Activated CD8-positive, alpha-beta T cell treated with anti-CD3 and anti-CD28 coated beads for 36 hours (primary cell): ENCODE data around the gene ATP1A4. TPM values are rescaled to one million over a fixed set of nuclear protein-coding genes. Genes with fewer than 3 reads are reported as not detected.

ENCODE experiments used
- ATAC-seq: fragments of 200-7000 bp; cut with Tn5 transposase; one replicate; pipeline ENCODE4 v1.10.0; 2021; ENCODE audit warnings: mild to moderate bottlenecking, moderate library complexity
- CTCF ChIA-PET: fragments of 350-600 bp; sonication (Branson Sonifier 250); formaldehyde crosslinking; loops from one replicate; lab custom pipeline; 2021; ENCODE audit warnings: antibody characterized with exemption; lab: Charles Lee
- POLR2A ChIA-PET: fragments of 350-600 bp; sonication (Branson Sonifier 250); formaldehyde crosslinking; loops from one replicate; lab custom pipeline; 2021; ENCODE audit warnings: antibody characterized with exemption; lab: Charles Lee
- DNase-seq: peaks from one replicate; pipeline ENCODE4 v3.0.0-alpha.2; 2020
- H3K27ac Mint-ChIP-seq: one replicate; pipeline ENCODE4 v1.8.0; 2021; ENCODE audit warnings: mild to moderate bottlenecking, mixed read lengths
- H3K27me3 Mint-ChIP-seq: one replicate; pipeline ENCODE4 v1.8.0; 2021; ENCODE audit warnings: mixed read lengths
- H3K36me3 Mint-ChIP-seq: one replicate; pipeline ENCODE4 v1.8.0; 2021; ENCODE audit warnings: low read depth, mixed read lengths
- H3K4me1 Mint-ChIP-seq: one replicate; pipeline ENCODE4 v1.8.0; 2021; ENCODE audit warnings: low read depth, mixed read lengths
- H3K4me3 Mint-ChIP-seq: one replicate; pipeline ENCODE4 v1.8.0; 2021; ENCODE audit warnings: mild to moderate bottlenecking, moderate library complexity, mixed read lengths
- H3K9me3 Mint-ChIP-seq: one replicate; pipeline ENCODE4 v1.8.0; 2021; ENCODE audit warnings: mixed read lengths
- CTCF ChIP-seq: fragments of 200-600 bp; IDR thresholded peaks from one replicate; pipeline ENCODE4 v1.8.0; 2022; ENCODE audit warnings: antibody characterized with exemption, mild to moderate bottlenecking
- intact Hi-C: fragments of 100-400 bp; cut with micrococcal nuclease; formaldehyde crosslinking; loops from one replicate; pipeline ENCODE4 v1.10.0; 2022
- total RNA-seq, 2 experiments: library from RNA; stranded (reverse); gene quantifications; one replicate each; pipeline ENCODE4 v1.2.3, GENCODE V29; 2021

Gene ATP1A4
- total RNA-seq, 2 experiments from 2014 or later = not detected

GRCh38 chr1:160146107-160146506, 5.3 kb upstream of the ATP1A4 start:
- POLR2A ChIA-PET = no interaction called here
- Mint-ChIP-seq H3K9me3 (no peaks in the 10 kb centered on the region), H3K36me3 (no peaks in the 10 kb centered on the region), H3K4me1 (no peaks in the 10 kb centered on the region), H3K4me3 (no peak overlapping the region), H3K27me3 (peaks cover 8% of the 10 kb centered on the region), H3K27ac (no peak overlapping the region)
- DNase-seq (no peak), ATAC-seq (no peak)
- intact Hi-C loops = no loop called here
- no peak for TF ChIP-seq CTCF
- CTCF ChIA-PET = no interaction called here

- H3K27ac Mint-ChIP-seq = no peak overlapping the region
- intact Hi-C loops = no loop called here
- ChIA-PET POLR2A (no interaction called here), CTCF (interaction anchor here (1.3 to 2.0 kb wide), 6 partner anchors 38 to 143 kb away, joined by 3 to 5 read pairs (median 4); no protein-coding TSS in a partner anchor)
- H3K4me1 Mint-ChIP-seq = no peaks in the 10 kb centered on the region
- DNase-seq (no peak), ATAC-seq (no peak)
- H3K4me3 Mint-ChIP-seq = no peak overlapping the region
- no peak for TF ChIP-seq CTCF
- no peaks in the 10 kb centered on the region for H3K36me3 Mint-ChIP-seq
- peaks cover 4% of the 10 kb centered on the region for H3K27me3 Mint-ChIP-seq
- H3K9me3 Mint-ChIP-seq = no peaks in the 10 kb centered on the region
These were observed 3.3 kb upstream of the ATP1A4 start for GRCh38 chr1:160148121-160148520.

GRCh38 chr1:160149233-160149632, 2.2 kb upstream of the ATP1A4 start:
- Mint-ChIP-seq H3K27ac (no peak overlapping the region), H3K4me3 (no peak overlapping the region), H3K27me3 (peaks cover 4% of the 10 kb centered on the region), H3K9me3 (no peaks in the 10 kb centered on the region), H3K4me1 (no peaks in the 10 kb centered on the region), H3K36me3 (no peaks in the 10 kb centered on the region)
- CTCF ChIA-PET = interaction anchor here (1.4 to 2.5 kb wide), 5 partner anchors 40 to 142 kb away, joined by 3 to 8 read pairs (median 3); no protein-coding TSS in a partner anchor
- POLR2A ChIA-PET = no interaction called here
- ATAC-seq = no peak
- DNase-seq = no peak
- no peak for TF ChIP-seq CTCF
- intact Hi-C loops = no loop called here

GRCh38 chr1:160149716-160150115, 1.7 kb upstream of the ATP1A4 start:
- ATAC-seq (no peak), DNase-seq (no peak)
- no peaks in the 10 kb centered on the region for H3K36me3 Mint-ChIP-seq
- ChIA-PET CTCF (interaction anchor here (1.4 to 2.5 kb wide), 4 partner anchors 40 to 142 kb away, joined by 3 to 8 read pairs (median 4); no protein-coding TSS in a partner anchor), POLR2A (no interaction called here)
- H3K4me3 Mint-ChIP-seq = no peak overlapping the region
- H3K4me1 Mint-ChIP-seq = no peaks in the 10 kb centered on the region
- H3K27me3 Mint-ChIP-seq = no peaks in the 10 kb centered on the region
- intact Hi-C loops = no loop called here
- TF ChIP-seq CTCF = no peak
- H3K9me3 Mint-ChIP-seq = no peaks in the 10 kb centered on the region
- no peak overlapping the region for H3K27ac Mint-ChIP-seq

- Mint-ChIP-seq H3K4me3 (no peak overlapping the region), H3K27ac (no peak overlapping the region), H3K9me3 (no peaks in the 10 kb centered on the region), H3K36me3 (no peaks in the 10 kb centered on the region), H3K27me3 (peaks cover 8% of the 10 kb centered on the region), H3K4me1 (no peaks in the 10 kb centered on the region)
- ChIA-PET CTCF (interaction anchor here (0.8 to 1.0 kb wide), 2 partner anchors 46 to 133 kb away, joined by 3 read pairs; no protein-coding TSS in a partner anchor), POLR2A (no interaction called here)
- intact Hi-C loops = no loop called here
- DNase-seq = no peak
- no peak for TF ChIP-seq CTCF
- ATAC-seq = no peak
These were observed 3.4 kb downstream of the ATP1A4 start for GRCh38 chr1:160154790-160155189.
